Fibroblast of lung (primary cell): Measurements from ENCODE around the gene RPL34. TPM values are rescaled to one million over a fixed set of nuclear protein-coding genes. Genes with fewer than 3 reads are reported as not detected.
A peak's percentile ranks its signal among the peaks of the same experiment; 100 is the strongest.

Source experiments
- DNase-seq, 2 donors: peaks; one replicate each; pipeline versions ENCODE4 v3.0.0 to v3.0.0-alpha.2; 2010; ENCODE audit warnings: low read depth in 2 of 2
- H2AFZ ChIP-seq: 2 replicates; pipeline ENCODE4 v1.5.1; 2012; ENCODE audit warnings: low read length, control low read depth, inconsistent platforms
- H3K27ac ChIP-seq: 2 replicates; pipeline ENCODE4 v1.5.1; 2011; ENCODE audit warnings: low read length, control low read depth; ENCODE audit not compliant: insufficient read depth
- H3K27me3 ChIP-seq: 2 replicates; pipeline ENCODE4 v1.5.1; 2011; ENCODE audit warnings: mild to moderate bottlenecking, low read length; ENCODE audit not compliant: control insufficient read depth, insufficient read depth
- H3K36me3 ChIP-seq: 2 replicates; pipeline ENCODE4 v1.5.1; 2011; ENCODE audit warnings: low read length; ENCODE audit not compliant: control insufficient read depth, insufficient read depth
- H3K4me1 ChIP-seq: 2 replicates; pipeline ENCODE4 v1.5.1; 2011; ENCODE audit warnings: low read length; ENCODE audit not compliant: control insufficient read depth, insufficient read depth; ENCODE audit errors: extremely low read depth
- H3K4me2 ChIP-seq: 2 replicates; pipeline ENCODE4 v1.5.1; 2011; ENCODE audit warnings: low read length, control low read depth; ENCODE audit not compliant: insufficient read depth; ENCODE audit errors: extremely low read depth
- H3K4me3 ChIP-seq, 4 experiments: fragments of 200-600 bp in 1 of 4; sonication (generic) in 1 of 4; replicated peaks in 1 of 4; 2 replicates each; pipeline ENCODE4 v1.5.1; 2011 to 2016; ENCODE audit warnings: low read length in 4 of 4, low read depth in 3 of 4, mild to moderate bottlenecking in 3 of 4, control low read depth in 2 of 4, inconsistent platforms in 1 of 4, mixed read lengths in 1 of 4; ENCODE audit not compliant: insufficient read depth in 1 of 4; ENCODE audit errors: control extremely low read depth in 1 of 4
- H3K79me2 ChIP-seq: 2 replicates; pipeline ENCODE4 v1.5.1; 2012; ENCODE audit warnings: mild to moderate bottlenecking, low read length, inconsistent platforms; ENCODE audit not compliant: control insufficient read depth, insufficient read depth
- H3K9ac ChIP-seq: 2 replicates; pipeline ENCODE4 v1.5.1; 2011; ENCODE audit warnings: mild to moderate bottlenecking, low read length, control low read depth; ENCODE audit not compliant: insufficient read depth
- H3K9me3 ChIP-seq: 2 replicates; pipeline ENCODE4 v1.5.1; 2012; ENCODE audit warnings: low read depth, low read length; ENCODE audit not compliant: control insufficient read depth, insufficient read depth
- H4K20me1 ChIP-seq: 2 replicates; pipeline ENCODE4 v1.5.1; 2011; ENCODE audit warnings: low read length; ENCODE audit not compliant: control insufficient read depth, insufficient read depth; ENCODE audit errors: extremely low read depth
- EZH2 ChIP-seq: IDR thresholded peaks from 2 replicates; pipeline ENCODE4 v1.5.1; 2012; ENCODE audit warnings: low read length, control low read depth, mild to moderate bottlenecking; ENCODE audit errors: missing control alignments
- polyA plus RNA-seq, 2 donors: library from polyadenylated mRNA; depleted of rRNA in 1 of 2; stranded (reverse) in 1 of 2; unstranded in 1 of 2; fragments of >200 nt; gene quantifications; 2 replicates each; pipeline ENCODE4 v1.2.1, GENCODE V29; 2011 to 2012; ENCODE audit warnings: missing spikeins in 1 of 2
- total RNA-seq: library from RNA; depleted of rRNA; stranded (reverse); fragments of >200 nt; gene quantifications from 2 replicates; pipeline ENCODE4 v1.2.1, GENCODE V29; 2014
- TF ChIP-seq, protein P1 (sequence below), 2 donors: IDR thresholded peaks in 1 of 2; conservative IDR thresholded peaks in 1 of 2; 1 replicate in 1 of 2; 2 replicates in 1 of 2; pipeline ENCODE4 v1.5.1; 2011 to 2012; ENCODE audit warnings: low read length in 2 of 2, control low read depth in 1 of 2, inconsistent platforms in 1 of 2, low read depth in 1 of 2, mild to moderate bottlenecking in 1 of 2

The RPL34 gene
- total and polyA plus RNA-seq, 2 donors (not counting 1 experiment from before 2014, with no cell fraction given), result 625 to 1,935 TPM

DNA sequence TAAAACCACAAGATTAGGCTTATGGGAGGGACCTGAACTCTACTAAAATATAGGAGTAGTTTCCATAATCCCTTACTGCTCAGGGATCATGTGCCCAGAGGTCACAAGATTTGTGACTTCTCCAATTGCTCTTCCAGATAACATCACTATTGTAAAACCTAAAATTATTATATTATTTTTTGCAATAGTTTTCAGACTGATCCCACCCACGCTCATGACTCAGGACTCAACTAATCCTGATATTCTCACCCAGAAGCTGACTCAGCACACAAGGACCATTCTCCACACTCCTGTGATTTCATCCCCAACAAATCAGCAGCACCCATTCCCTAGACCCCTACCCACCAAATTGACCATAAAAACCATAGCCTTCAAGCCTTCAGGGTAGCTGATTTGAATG lies 24.0 kb upstream of the RPL34 start:
- Histone ChIP-seq H3K27me3 (no peaks in the 10 kb centered on the region), H3K27ac (no peak overlapping the region), H3K4me2 (no peak overlapping the region), H3K4me1 (peaks cover 3% of the 10 kb centered on the region), H2AFZ (no peak overlapping the region), H4K20me1 (no peaks in the 10 kb centered on the region), H3K36me3 (no peaks in the 10 kb centered on the region), H3K79me2 (no peaks in the 10 kb centered on the region), H3K9me3 (no peaks in the 10 kb centered on the region), H3K4me3 (no peak overlapping the region), H3K9ac (no peak overlapping the region)
- TF ChIP-seq EZH2, result no peak
- TF ChIP-seq, protein P1, sequence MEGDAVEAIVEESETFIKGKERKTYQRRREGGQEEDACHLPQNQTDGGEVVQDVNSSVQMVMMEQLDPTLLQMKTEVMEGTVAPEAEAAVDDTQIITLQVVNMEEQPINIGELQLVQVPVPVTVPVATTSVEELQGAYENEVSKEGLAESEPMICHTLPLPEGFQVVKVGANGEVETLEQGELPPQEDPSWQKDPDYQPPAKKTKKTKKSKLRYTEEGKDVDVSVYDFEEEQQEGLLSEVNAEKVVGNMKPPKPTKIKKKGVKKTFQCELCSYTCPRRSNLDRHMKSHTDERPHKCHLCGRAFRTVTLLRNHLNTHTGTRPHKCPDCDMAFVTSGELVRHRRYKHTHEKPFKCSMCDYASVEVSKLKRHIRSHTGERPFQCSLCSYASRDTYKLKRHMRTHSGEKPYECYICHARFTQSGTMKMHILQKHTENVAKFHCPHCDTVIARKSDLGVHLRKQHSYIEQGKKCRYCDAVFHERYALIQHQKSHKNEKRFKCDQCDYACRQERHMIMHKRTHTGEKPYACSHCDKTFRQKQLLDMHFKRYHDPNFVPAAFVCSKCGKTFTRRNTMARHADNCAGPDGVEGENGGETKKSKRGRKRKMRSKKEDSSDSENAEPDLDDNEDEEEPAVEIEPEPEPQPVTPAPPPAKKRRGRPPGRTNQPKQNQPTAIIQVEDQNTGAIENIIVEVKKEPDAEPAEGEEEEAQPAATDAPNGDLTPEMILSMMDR (conservative IDR thresholded peaks at IDR 0.05 in 1 of 2, IDR thresholded peaks at IDR 0.05 in 1 of 2; ENCODE audit: low read depth in 1 of 2, low read length in 2 of 2), result no peak
- peak in 1 of 2 donors; percentile 52 for DNase-seq

DNA sequence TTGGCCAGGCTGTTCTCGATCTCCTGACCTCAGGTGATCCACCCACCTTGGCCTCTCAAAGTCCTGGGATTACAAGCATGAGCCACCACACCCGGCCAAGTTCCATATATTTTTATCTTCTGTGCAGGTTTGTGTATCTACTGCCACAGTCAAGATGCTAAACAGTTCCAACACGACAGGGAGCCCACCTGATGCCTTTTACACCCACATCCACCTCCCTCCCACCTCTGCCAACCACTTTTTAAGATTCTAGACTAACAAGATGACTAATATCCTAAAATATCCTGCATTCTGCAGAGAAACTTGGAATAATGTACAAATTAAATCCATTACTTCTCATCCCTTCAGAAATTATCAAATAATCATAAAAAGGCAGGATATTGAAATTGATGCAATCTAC lies 19.3 kb upstream of the RPL34 start:
- Histone ChIP-seq H3K9me3 (no peaks in the 10 kb centered on the region), H3K4me3 (no peak overlapping the region), H3K4me1 (no peaks in the 10 kb centered on the region), H4K20me1 (no peaks in the 10 kb centered on the region), H3K36me3 (no peaks in the 10 kb centered on the region), H3K27ac (no peak overlapping the region), H3K4me2 (no peak overlapping the region), H2AFZ (no peak overlapping the region), H3K9ac (no peak overlapping the region), H3K79me2 (no peaks in the 10 kb centered on the region), H3K27me3 (no peaks in the 10 kb centered on the region)
- DNase-seq, result peak in 1 of 2 donors; percentile 26
- no peak for TF ChIP-seq EZH2
- TF ChIP-seq, protein P1 (conservative IDR thresholded peaks at IDR 0.05 in 1 of 2, IDR thresholded peaks at IDR 0.05 in 1 of 2; ENCODE audit: low read depth in 1 of 2, low read length in 2 of 2), result no peak

DNA sequence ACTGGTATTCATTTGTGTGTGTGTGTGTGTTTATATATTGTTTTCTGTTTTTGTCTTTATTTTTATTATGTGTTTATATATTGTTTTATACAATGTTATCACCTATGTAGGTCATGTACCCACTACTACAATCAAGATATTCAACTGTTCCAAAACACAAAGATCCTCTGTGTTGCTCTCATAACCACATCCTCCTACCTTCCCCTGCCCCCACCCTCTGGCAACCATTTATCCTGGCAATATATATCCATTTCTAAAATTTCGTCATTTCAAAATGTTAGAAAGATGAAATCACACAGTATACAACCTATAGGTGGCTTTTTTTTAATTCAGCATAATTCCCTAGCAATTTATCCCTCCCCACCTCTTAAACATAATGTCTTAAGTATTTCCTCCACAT lies 18.8 kb upstream of the RPL34 start:
- no peaks in the 10 kb centered on the region for H3K36me3 ChIP-seq
- H3K9ac ChIP-seq, result no peak overlapping the region
- H3K27ac ChIP-seq, result no peak overlapping the region
- H3K4me1 ChIP-seq, result no peaks in the 10 kb centered on the region
- H3K4me2 ChIP-seq, result no peak overlapping the region
- no peak for DNase-seq
- H2AFZ ChIP-seq, result no peak overlapping the region
- no peak overlapping the region for H3K4me3 ChIP-seq
- no peaks in the 10 kb centered on the region for H3K79me2 ChIP-seq
- H4K20me1 ChIP-seq, result no peaks in the 10 kb centered on the region
- no peaks in the 10 kb centered on the region for H3K9me3 ChIP-seq
- no peak for TF ChIP-seq EZH2
- TF ChIP-seq, protein P1 (conservative IDR thresholded peaks at IDR 0.05 in 1 of 2, IDR thresholded peaks at IDR 0.05 in 1 of 2; ENCODE audit: low read depth in 1 of 2, low read length in 2 of 2), result no peak
- no peaks in the 10 kb centered on the region for H3K27me3 ChIP-seq
